SU-DHL-6 (cell line): Measurements from ENCODE around the gene PSMB3.
"Not testable (repeated sequence)": the region's sequence is repeated elsewhere in the genome, so short reads cannot be mapped to it uniquely, and the experiment has no call there.

ENCODE experiments used
- CTCF ChIP-seq: fragments of 200-600 bp; sonication (generic); IDR thresholded peaks from one replicate; pipeline ENCODE4 v1.5.1; 2017; ENCODE audit warnings: antibody characterized with exemption, mild to moderate bottlenecking, low read length, moderate library complexity; ENCODE audit not compliant: insufficient read depth, poor library complexity, severe bottlenecking
- EZH2phosphoT487 ChIP-seq: fragments of 200-600 bp; sonication (generic), shearing (Covaris generic); conservative IDR thresholded peaks from 2 replicates; pipeline ENCODE4 v1.6.1; 2018; ENCODE audit warnings: mild to moderate bottlenecking, antibody characterized with exemption, low read length, moderate library complexity, mixed read lengths

GRCh38 chr17:38787999-38788398, 35.5 kb downstream of the PSMB3 start:
- TF ChIP-seq CTCF, EZH2phosphoT487: not testable (repeated sequence)
